Measurements from ENCODE around the gene GLDN. TPM values are rescaled to one million over a fixed set of nuclear protein-coding genes. Genes with fewer than 3 reads are reported as not detected.

Gene GLDN
- total and polyA plus RNA-seq, 4 experiments from 2014 or later: not detected

DNA sequence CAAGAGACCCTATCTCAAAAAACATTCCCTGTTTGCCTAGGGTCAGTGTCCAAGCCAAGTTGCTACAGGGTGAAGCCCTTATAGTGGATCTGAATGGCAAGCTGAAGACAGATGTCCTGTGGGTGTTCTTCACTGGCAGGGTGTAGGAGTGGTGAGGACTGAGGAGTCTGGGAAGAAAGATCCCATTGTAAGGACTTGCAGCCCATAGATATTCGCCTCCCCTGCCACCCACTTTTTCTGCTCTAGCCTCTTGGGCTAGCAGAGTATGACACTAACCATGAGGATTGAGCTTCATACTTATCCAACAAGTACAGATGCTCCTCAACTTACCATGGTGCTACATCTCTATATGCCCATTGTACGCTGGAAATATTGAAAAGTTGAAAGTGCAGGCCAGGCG is 16.3 kb upstream of the GLDN start:
- Mint-ChIP-seq H3K9me3 (peaks cover 0 to 2% (median 0%) of the 10 kb centered on the region in 8 donors), H3K4me3 (no peak overlapping the region), H3K27ac (no peak overlapping the region), H3K4me1 (no peaks in the 10 kb centered on the region), H3K36me3 (no peaks in the 10 kb centered on the region), H3K27me3 (no peaks in the 10 kb centered on the region)
- ChIA-PET POLR2A (ENCODE audit: partially characterized antibody) (no interaction called here), CTCF (ENCODE audit: partially characterized antibody) (no interaction called here)
- Histone ChIP-seq H3K9me3 (ENCODE audit: control insufficient read depth in 1 of 2, low read length in 2 of 2) (no peaks in the 10 kb centered on the region), H3K4me3 (ENCODE audit: low read length in 2 of 2) (no peak overlapping the region), H3K36me3 (ENCODE audit: insufficient read depth, low read length) (no peaks in the 10 kb centered on the region), H3K27ac (ENCODE audit: low read depth, low read length) (no peak overlapping the region), H3K4me1 (ENCODE audit: insufficient read depth, low read length) (no peaks in the 10 kb centered on the region), H3K27me3 (ENCODE audit: insufficient read depth, low read length) (no peaks in the 10 kb centered on the region)
- intact Hi-C loops (cut with micrococcal nuclease): no loop called here
- no peak for DNase-seq

DNA sequence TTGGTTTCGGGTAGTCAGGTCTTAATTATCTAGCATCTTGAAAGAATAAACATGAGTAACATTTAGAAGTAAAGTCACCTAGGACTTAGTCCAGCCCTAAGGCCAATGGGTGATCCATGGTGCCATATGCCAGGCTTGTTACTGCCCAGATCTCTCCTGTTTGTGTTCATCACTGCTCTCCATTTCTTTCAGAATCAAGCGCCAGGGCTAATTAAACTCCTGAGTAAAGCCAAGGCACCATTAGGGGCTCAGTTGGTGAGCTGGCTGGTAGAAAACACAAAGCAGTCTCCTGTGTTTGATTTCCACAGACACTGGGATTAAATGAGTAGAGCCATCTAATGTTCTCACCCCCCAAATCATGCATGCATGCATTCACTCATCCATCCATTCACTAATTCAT is 14.4 kb upstream of the GLDN start:
- POLR2A ChIA-PET (ENCODE audit: partially characterized antibody): no interaction called here
- Histone ChIP-seq H3K27me3 (ENCODE audit: insufficient read depth, low read length) (no peaks in the 10 kb centered on the region), H3K9me3 (ENCODE audit: control insufficient read depth in 1 of 2, low read length in 2 of 2) (no peaks in the 10 kb centered on the region), H3K4me3 (ENCODE audit: low read length in 2 of 2) (no peak overlapping the region), H3K36me3 (ENCODE audit: insufficient read depth, low read length) (no peaks in the 10 kb centered on the region), H3K27ac (ENCODE audit: low read depth, low read length) (no peak overlapping the region), H3K4me1 (ENCODE audit: insufficient read depth, low read length) (no peaks in the 10 kb centered on the region)
- no peak for DNase-seq
- Mint-ChIP-seq H3K27ac (no peak overlapping the region), H3K4me3 (no peak overlapping the region), H3K27me3 (no peaks in the 10 kb centered on the region), H3K9me3 (peaks cover 0 to 2% (median 0%) of the 10 kb centered on the region in 8 donors), H3K36me3 (no peaks in the 10 kb centered on the region), H3K4me1 (no peaks in the 10 kb centered on the region)
- CTCF ChIA-PET (ENCODE audit: partially characterized antibody): no interaction called here
- intact Hi-C loops (cut with micrococcal nuclease): no loop called here

DNA sequence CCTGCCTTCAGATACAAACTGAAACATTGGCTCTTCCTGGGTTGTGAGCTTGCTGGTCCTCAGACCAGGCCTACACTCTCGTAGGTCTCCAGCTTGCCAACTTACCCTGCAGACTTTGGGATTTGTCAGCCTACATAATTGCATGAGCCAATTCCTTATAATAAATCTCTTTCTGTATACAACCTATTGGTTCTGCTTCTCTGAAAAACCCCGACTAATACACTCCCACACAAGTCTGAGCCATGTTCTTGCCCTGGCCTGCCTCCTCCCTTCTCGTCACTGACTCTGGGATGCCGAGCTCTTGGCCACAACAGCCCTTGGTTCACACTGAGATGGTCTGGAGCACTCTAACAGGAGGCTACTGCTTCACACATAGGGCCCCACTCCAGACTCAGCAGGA is 12.5 kb upstream of the GLDN start:
- Mint-ChIP-seq H3K36me3 (no peaks in the 10 kb centered on the region), H3K27me3 (no peaks in the 10 kb centered on the region), H3K27ac (no peak overlapping the region), H3K9me3 (peaks cover 0 to 2% (median 0%) of the 10 kb centered on the region in 8 donors), H3K4me1 (no peaks in the 10 kb centered on the region), H3K4me3 (no peak overlapping the region)
- intact Hi-C loops (cut with micrococcal nuclease): no loop called here
- no peaks in the 10 kb centered on the region for H3K36me3 ChIP-seq (ENCODE audit: insufficient read depth, low read length)
- no peaks in the 10 kb centered on the region for H3K9me3 ChIP-seq (ENCODE audit: control insufficient read depth in 1 of 2, low read length in 2 of 2)
- no peaks in the 10 kb centered on the region for H3K27me3 ChIP-seq (ENCODE audit: insufficient read depth, low read length)
- DNase-seq: no peak
- CTCF ChIA-PET (ENCODE audit: partially characterized antibody): no interaction called here
- H3K27ac ChIP-seq (ENCODE audit: low read depth, low read length): no peak overlapping the region
- no peak overlapping the region for H3K4me3 ChIP-seq (ENCODE audit: low read length in 2 of 2)
- H3K4me1 ChIP-seq (ENCODE audit: insufficient read depth, low read length): no peaks in the 10 kb centered on the region
- POLR2A ChIA-PET (ENCODE audit: partially characterized antibody): no interaction called here

DNA sequence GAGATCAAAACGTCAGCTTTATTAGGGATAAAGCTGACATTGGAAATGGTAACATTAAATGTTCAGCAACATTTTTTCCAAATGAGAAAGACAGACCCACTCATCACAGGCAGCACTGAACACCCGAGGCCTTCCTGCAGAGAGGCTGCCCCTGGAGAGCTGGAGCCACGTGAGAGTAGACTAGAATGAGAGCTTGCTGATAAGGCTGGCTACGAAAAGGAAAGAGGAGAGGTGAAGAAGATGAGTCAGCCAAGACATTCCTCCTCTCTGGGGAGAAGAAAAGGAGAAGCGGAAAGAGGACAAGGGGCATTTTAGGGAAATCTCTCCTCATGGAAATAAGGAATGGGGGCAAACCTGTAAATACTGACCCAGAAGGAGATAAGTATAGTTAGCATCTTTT is 10.3 kb upstream of the GLDN start:
- ChIA-PET POLR2A (ENCODE audit: partially characterized antibody) (no interaction called here), CTCF (ENCODE audit: partially characterized antibody) (interaction anchor here (0.6 kb wide), 1 partner anchor 846 kb away, joined by 3 read pairs; no protein-coding TSS in a partner anchor)

DNA sequence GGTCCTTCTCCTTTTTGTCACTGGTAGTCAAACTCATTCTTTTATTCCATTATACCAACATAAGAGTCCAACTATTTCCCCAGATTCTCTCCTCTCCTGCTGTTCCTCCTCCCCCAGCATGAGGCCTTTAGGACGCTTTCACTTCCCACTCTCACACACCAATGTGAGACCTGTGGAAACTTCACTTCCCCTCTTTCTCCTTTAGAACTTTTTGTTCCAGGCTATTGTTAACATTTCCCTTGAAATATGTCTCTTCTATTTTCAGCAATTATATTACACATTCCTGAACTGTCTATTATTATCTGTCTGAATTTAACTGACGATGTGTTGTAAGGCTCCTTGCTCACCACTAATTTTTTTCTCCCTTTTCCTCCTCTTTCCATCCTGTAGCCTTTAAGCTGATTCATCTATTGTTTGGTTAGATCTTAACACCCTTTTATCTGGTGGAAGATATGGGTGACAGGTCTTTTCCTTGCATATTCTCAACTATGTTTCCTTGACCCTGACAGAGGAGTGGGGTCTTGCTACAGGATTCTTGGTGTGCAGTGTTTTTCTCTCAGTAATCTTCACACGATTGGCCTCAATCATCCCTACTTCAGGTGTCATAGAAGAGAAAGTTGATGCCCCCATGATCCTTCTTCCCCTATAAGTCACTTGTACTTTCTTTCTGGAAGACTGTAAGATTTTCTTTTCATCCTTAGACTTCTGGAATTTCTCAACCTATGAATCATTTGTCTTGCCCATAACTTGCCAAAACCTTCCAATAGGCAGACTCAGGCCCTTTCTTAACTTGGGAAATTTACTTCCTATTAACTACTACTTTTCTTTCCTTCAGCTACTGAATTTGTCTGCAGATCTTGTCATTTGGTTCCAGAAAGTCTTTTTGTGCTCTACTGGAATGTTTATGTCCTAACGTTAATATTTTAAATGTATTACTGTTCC is 9.0 kb upstream of the GLDN start:
- Mint-ChIP-seq H3K27me3 (peaks cover 6% of the 10 kb centered on the region in 2 donors), H3K4me3 (no peak overlapping the region), H3K27ac (no peak overlapping the region), H3K9me3 (peaks cover 0 to 2% (median 0%) of the 10 kb centered on the region in 8 donors), H3K4me1 (no peaks in the 10 kb centered on the region), H3K36me3 (no peaks in the 10 kb centered on the region)
- Histone ChIP-seq H3K4me3 (ENCODE audit: low read length in 2 of 2) (no peak overlapping the region), H3K27ac (ENCODE audit: low read depth, low read length) (no peak overlapping the region), H3K9me3 (ENCODE audit: control insufficient read depth in 1 of 2, low read length in 2 of 2) (no peaks in the 10 kb centered on the region), H3K4me1 (ENCODE audit: insufficient read depth, low read length) (no peaks in the 10 kb centered on the region), H3K27me3 (ENCODE audit: insufficient read depth, low read length) (no peaks in the 10 kb centered on the region), H3K36me3 (ENCODE audit: insufficient read depth, low read length) (no peaks in the 10 kb centered on the region)
- intact Hi-C loops (cut with micrococcal nuclease): no loop called here
- ChIA-PET POLR2A (ENCODE audit: partially characterized antibody) (no interaction called here), CTCF (ENCODE audit: partially characterized antibody) (no interaction called here)
- DNase-seq: no peak

More for the DNA sequence above, 10.3 kb upstream of the GLDN start:
- Histone ChIP-seq H3K27me3 (ENCODE audit: insufficient read depth, low read length) (no peaks in the 10 kb centered on the region), H3K4me3 (ENCODE audit: low read length in 2 of 2) (no peak overlapping the region), H3K36me3 (ENCODE audit: insufficient read depth, low read length) (no peaks in the 10 kb centered on the region), H3K4me1 (ENCODE audit: insufficient read depth, low read length) (no peaks in the 10 kb centered on the region), H3K27ac (ENCODE audit: low read depth, low read length) (no peak overlapping the region), H3K9me3 (ENCODE audit: control insufficient read depth in 1 of 2, low read length in 2 of 2) (no peaks in the 10 kb centered on the region)
- peaks cover 0 to 2% (median 0%) of the 10 kb centered on the region in 8 donors for H3K9me3 Mint-ChIP-seq
- no peaks in the 10 kb centered on the region for H3K36me3 Mint-ChIP-seq
- no peaks in the 10 kb centered on the region for H3K4me1 Mint-ChIP-seq
- no peak overlapping the region for H3K27ac Mint-ChIP-seq
- no peak overlapping the region for H3K4me3 Mint-ChIP-seq
- H3K27me3 Mint-ChIP-seq: peaks cover 5% of the 10 kb centered on the region in 2 donors
- intact Hi-C loops (cut with micrococcal nuclease): no loop called here
- DNase-seq: no peak

DNA sequence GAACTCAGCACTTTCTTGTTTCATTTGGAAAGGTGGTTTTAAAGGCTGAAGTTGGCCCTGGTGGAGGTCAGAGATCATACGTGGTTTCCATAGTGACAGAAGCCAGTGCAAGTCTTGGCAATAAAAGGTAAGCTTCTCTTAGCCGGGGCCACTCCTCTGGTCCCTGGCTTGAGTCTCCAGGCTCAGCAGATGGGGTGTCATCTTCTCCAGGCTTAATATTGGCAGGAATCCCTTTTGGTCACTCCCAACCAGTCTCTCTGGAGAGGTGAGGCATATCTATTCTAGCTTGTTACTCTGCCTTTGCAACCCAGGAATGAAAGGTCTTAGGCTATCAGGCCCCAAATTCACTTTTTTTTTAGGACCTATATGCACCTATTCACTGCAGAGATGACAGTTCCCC is 7.9 kb upstream of the GLDN start:
- H3K4me1 Mint-ChIP-seq: no peaks in the 10 kb centered on the region
- H3K27me3 Mint-ChIP-seq: peaks cover 6% of the 10 kb centered on the region in 2 donors
- POLR2A ChIA-PET (ENCODE audit: partially characterized antibody): no interaction called here
- H3K4me3 ChIP-seq (ENCODE audit: low read length in 2 of 2): no peak overlapping the region
- H3K9me3 Mint-ChIP-seq: peaks cover 0 to 2% (median 0%) of the 10 kb centered on the region in 8 donors
- CTCF ChIA-PET (ENCODE audit: partially characterized antibody): no interaction called here
- H3K36me3 ChIP-seq (ENCODE audit: insufficient read depth, low read length): no peaks in the 10 kb centered on the region
- H3K36me3 Mint-ChIP-seq: no peaks in the 10 kb centered on the region
- intact Hi-C loops (cut with micrococcal nuclease): no loop called here
- no peak for DNase-seq
- no peak overlapping the region for H3K4me3 Mint-ChIP-seq
- no peak overlapping the region for H3K27ac Mint-ChIP-seq
- no peak overlapping the region for H3K27ac ChIP-seq (ENCODE audit: low read depth, low read length)
- no peaks in the 10 kb centered on the region for H3K4me1 ChIP-seq (ENCODE audit: insufficient read depth, low read length)
- H3K9me3 ChIP-seq (ENCODE audit: control insufficient read depth in 1 of 2, low read length in 2 of 2): no peaks in the 10 kb centered on the region
- no peaks in the 10 kb centered on the region for H3K27me3 ChIP-seq (ENCODE audit: insufficient read depth, low read length)

DNA sequence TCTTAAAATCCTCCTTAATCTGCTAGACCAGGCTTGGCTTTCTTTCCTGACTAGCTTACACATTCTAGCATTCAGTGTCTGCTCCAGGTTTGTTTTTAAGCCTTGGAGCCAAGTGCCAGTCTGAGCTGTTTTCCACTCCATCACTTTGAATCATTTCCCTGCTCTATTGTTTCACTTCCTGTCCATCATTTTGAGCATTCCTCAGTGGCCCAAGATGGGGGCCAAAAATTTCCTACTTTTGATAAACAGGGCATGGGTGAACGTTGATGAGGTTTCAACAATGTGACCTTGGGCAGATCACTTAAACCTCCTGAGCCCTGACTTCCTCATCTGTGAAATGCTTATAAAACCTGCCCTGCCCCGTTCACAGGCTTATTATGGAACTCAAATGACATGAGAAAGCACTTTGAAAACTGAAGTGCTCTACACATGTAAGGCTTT is 7.4 kb upstream of the GLDN start:
- H3K27ac ChIP-seq (ENCODE audit: low read depth, low read length): no peak overlapping the region
- no peaks in the 10 kb centered on the region for H3K4me1 ChIP-seq (ENCODE audit: insufficient read depth, low read length)
- H3K36me3 ChIP-seq (ENCODE audit: insufficient read depth, low read length): no peaks in the 10 kb centered on the region
- peaks cover 0 to 2% (median 0%) of the 10 kb centered on the region in 8 donors for H3K9me3 Mint-ChIP-seq
- H3K27me3 ChIP-seq (ENCODE audit: insufficient read depth, low read length): no peaks in the 10 kb centered on the region
- H3K27me3 Mint-ChIP-seq: peaks cover 6% of the 10 kb centered on the region in 2 donors
- no peak overlapping the region for H3K4me3 ChIP-seq (ENCODE audit: low read length in 2 of 2)
- ChIA-PET CTCF (ENCODE audit: partially characterized antibody) (no interaction called here), POLR2A (ENCODE audit: partially characterized antibody) (no interaction called here)
- intact Hi-C loops (cut with micrococcal nuclease): no loop called here
- no peaks in the 10 kb centered on the region for H3K4me1 Mint-ChIP-seq
- no peak overlapping the region for H3K27ac Mint-ChIP-seq
- no peak for DNase-seq
- no peak overlapping the region for H3K4me3 Mint-ChIP-seq
- no peaks in the 10 kb centered on the region for H3K9me3 ChIP-seq (ENCODE audit: control insufficient read depth in 1 of 2, low read length in 2 of 2)
- no peaks in the 10 kb centered on the region for H3K36me3 Mint-ChIP-seq
